Cardiac fibroblast (primary cell): ENCODE results near the gene ATP2C2.
"Not testable (repeated sequence)": the region's sequence is repeated elsewhere in the genome, so short reads cannot be mapped to it uniquely, and the experiment has no call there.

ENCODE experiments used
- DNase-seq, 2 donors: peaks; one replicate each; pipeline versions ENCODE4 v3.0.0 to v3.0.0-alpha.2; 2010; ENCODE audit warnings: low read depth in 2 of 2
- H3K4me3 ChIP-seq, 2 donors: replicated peaks in 1 of 2; 1 replicate in 1 of 2; 2 replicates in 1 of 2; pipeline ENCODE4 v1.5.1; 2011; ENCODE audit warnings: low read depth in 2 of 2, low read length in 2 of 2, mild to moderate bottlenecking in 2 of 2, moderate library complexity in 1 of 2
- CTCF ChIP-seq: IDR thresholded peaks from one replicate; pipeline ENCODE4 v1.5.1; 2011; ENCODE audit warnings: low read depth, mild to moderate bottlenecking, low read length, inconsistent platforms

Gene ATP2C2

GRCh38 chr16:84387021-84387420 is 18.7 kb downstream of the ATP2C2 start:
- no peak for DNase-seq
- H3K4me3 ChIP-seq: no peak overlapping the region
- TF ChIP-seq CTCF: no peak

- TF ChIP-seq CTCF: no peak
- no peak overlapping the region for H3K4me3 ChIP-seq
Observed at GRCh38 chr16:84390131-84390785, 21.9 kb downstream of the ATP2C2 start.

DNA sequence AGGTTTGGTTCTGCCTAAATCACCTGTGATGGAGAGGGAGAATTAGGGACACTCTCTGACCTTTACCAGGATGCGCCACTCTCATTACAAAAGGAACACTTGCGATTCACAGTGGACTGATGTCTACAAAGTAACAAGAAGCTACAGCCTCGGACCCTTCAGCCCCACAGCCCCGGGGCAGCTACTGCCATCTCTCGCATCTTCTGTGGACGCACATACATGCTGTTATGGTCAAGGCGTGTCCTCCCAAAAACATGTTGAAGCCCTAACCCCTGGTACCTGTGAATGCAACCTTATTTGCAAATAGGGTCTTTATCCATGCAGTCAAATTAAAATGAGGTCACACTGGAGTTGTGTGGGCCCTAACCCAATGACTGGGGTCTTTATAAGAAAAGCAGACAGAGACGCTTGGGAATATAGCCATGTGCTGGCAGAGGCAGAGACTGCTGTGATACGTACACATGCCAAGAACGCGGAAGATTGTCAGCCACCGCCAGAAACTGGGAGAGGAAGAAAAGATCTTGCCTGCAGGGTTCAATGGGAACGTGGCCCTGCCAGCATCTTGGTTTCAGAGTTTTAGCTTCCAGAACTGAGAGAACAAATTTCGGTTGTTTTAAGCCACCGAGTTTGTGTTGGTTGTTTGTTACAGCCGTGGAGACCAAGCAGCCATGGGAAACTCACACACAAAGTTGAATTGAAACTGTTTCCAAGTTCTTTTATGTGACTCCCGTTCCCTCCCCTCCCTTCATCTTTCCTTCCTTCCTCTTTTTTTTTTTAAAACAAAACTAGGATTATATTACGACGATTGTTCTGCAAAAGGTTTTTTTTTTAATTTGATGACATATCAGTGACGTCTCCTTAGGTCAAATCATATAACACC is 23.1 kb downstream of the ATP2C2 start:
- peak in 1 of 2 donors; percentile 45 for DNase-seq
- no peak for TF ChIP-seq CTCF
- H3K4me3 ChIP-seq: no peak overlapping the region

More at GRCh38 chr16:84390131-84390785, 21.9 kb downstream of the ATP2C2 start:
- no peak for DNase-seq

DNA sequence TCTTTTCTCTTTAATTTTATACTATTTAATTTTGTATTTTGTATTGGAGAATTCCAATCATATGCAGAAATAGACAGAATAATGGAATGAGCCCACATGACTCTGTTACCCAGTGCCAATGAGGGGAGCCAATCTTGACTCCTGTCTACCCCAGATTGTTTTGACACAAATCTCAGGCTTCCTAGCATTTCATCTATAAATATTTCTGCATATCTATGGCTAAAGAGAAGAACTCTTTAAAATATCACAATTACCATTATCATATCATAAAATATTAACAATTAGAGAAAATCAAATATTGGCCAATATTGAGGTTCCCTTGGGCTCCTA is 23.7 kb downstream of the ATP2C2 start:
- no peak for TF ChIP-seq CTCF
- DNase-seq: no peak
- H3K4me3 ChIP-seq: no peak overlapping the region

GRCh38 chr16:84396082-84396481 is 27.7 kb downstream of the ATP2C2 start:
- DNase-seq, H3K4me3 ChIP-seq: not testable (repeated sequence)

DNA sequence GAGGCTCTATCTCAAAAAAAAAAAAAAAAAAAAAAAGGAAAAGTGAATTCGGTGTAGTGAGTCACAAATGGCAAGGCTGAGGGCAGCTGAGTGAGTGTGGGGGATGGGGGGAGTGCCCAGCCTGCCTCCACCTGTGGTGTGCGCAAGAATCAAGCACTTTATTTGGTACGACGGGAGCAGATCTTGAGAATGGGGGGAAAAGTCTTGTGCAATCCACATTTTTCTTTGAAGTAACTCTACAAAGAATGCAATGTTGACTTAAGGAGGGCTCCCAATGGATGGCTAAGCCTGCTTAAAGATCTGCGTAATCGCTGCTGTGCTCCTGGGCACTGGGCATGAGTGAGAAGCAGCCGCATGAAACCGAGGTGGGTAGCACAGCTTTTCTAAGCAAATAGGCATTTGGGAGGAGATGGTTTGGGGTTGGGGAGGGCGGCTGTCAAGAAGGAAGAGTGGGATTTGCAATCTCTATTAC is 28.2 kb downstream of the ATP2C2 start:
- DNase-seq: peak in 1 of 2 donors; percentile 3
- no peak overlapping the region for H3K4me3 ChIP-seq
- no peak for TF ChIP-seq CTCF

DNA sequence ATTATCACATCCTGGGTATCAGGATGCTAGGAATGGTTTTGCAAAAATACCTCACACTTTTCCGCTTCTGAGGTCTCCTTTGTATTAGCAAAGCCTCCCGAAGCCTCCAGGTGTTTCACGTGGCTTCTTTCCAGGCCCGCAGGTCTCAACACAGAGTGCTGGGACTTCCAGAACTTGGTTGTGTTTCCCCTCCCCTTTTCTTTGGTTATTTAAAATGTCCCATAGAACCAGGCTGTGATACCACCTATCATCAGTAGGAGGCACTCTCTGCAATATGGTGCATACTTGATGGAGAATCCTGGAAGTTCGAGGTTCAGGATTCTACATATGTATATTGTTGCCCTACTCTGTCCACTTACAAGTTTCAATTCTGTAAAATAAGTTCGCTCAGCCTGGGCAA is 28.8 kb downstream of the ATP2C2 start:
- peak; percentile 30 for TF ChIP-seq CTCF
- no peak for DNase-seq
- no peak overlapping the region for H3K4me3 ChIP-seq
